ENCODE results near the gene IL36G. TPM values are rescaled to one million over a fixed set of nuclear protein-coding genes. Genes with fewer than 3 reads are reported as not detected.

IL36G gene
- total and polyA plus RNA-seq, 4 donors = 0.12 to 0.26 (median 0.14) TPM; not detected in 1

DNA sequence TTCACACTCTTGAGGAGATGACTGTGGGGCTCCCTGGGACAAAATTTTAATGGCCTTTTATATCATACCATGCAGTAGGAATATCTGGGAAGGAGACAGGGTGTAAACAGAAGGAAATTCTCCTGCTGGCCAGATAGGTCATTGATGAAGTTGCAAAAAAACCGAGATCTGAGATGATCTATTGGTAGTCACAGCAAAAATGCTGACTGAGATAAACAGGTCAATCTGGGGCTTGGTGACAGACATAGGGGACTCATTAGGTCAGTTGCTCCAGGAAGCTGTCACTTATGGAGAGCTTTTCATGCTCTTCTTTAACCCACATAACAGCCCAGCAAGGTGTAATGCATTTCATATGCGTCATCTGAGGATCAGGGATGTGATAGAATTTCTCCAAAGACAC lies 24.9 kb downstream of the IL36G start:
- TF ChIP-seq, protein P1, sequence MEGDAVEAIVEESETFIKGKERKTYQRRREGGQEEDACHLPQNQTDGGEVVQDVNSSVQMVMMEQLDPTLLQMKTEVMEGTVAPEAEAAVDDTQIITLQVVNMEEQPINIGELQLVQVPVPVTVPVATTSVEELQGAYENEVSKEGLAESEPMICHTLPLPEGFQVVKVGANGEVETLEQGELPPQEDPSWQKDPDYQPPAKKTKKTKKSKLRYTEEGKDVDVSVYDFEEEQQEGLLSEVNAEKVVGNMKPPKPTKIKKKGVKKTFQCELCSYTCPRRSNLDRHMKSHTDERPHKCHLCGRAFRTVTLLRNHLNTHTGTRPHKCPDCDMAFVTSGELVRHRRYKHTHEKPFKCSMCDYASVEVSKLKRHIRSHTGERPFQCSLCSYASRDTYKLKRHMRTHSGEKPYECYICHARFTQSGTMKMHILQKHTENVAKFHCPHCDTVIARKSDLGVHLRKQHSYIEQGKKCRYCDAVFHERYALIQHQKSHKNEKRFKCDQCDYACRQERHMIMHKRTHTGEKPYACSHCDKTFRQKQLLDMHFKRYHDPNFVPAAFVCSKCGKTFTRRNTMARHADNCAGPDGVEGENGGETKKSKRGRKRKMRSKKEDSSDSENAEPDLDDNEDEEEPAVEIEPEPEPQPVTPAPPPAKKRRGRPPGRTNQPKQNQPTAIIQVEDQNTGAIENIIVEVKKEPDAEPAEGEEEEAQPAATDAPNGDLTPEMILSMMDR (IDR thresholded peaks at IDR 0.05; ENCODE audit: control extremely low read depth, extremely low read depth) = no peak
- Histone ChIP-seq H3K4me1 (ENCODE audit: control insufficient read depth in 5 of 5, insufficient read depth in 5 of 5, low read length in 5 of 5) (peaks cover 0 to 1% (median 0%) of the 10 kb centered on the region in 5 donors), H3K27ac (ENCODE audit: low read depth in 1 of 2, low read length in 1 of 2) (no peak overlapping the region), H3K9ac (ENCODE audit: insufficient read depth in 1 of 2, low read length in 2 of 2) (no peak overlapping the region), H3K9me3 (ENCODE audit: control insufficient read depth in 4 of 4, insufficient read depth in 3 of 4, low read length in 3 of 4) (peaks cover 0 to 11% (median 3%) of the 10 kb centered on the region in 4 donors), H3K4me3 (no peak overlapping the region), H3K36me3 (ENCODE audit: control insufficient read depth in 4 of 4, insufficient read depth in 4 of 4, low read length in 4 of 4) (no peaks in the 10 kb centered on the region), H3K27me3 (ENCODE audit: control insufficient read depth in 3 of 3, insufficient read depth in 3 of 3, low read length in 2 of 3) (no peaks in the 10 kb centered on the region)
- WGBS, 2 donors = 81 to 86% methylated on average over 2 of the region's 2 CpGs
- DNase-seq (no peak), ATAC-seq (ENCODE audit: insufficient read depth, low FRiP score) (no peak)

DNA sequence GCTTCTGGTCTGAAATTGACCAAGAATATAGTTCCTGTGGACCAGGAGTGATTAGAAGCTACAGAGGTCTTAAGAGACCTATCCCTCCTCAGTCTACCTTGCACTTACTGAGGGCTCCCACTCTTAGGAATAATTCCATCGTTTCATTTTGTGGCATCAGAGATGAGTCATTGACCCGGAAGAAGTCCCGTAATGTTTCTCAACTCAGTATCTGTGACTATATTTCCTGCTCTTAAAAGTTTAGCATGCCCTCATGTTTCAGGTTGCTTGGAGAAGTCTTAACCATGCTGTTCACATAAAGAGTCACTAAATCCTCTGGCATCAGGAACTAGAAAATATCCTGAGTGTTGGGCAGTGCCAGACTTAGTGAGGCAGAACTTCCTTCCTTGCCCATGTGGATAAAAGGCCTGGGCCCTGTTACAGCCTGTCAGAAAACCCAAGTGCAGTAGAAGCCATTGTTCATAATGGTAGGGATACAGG lies 27.3 kb downstream of the IL36G start, which contains the start of gene IL36A:
Gene IL36A (plus strand): TSS at position 430 of the 480 bp plus-strand sequence. CDS start 413 bp downstream, outside the sequence.
- H3K4me1 ChIP-seq (ENCODE audit: control insufficient read depth in 5 of 5, insufficient read depth in 5 of 5, low read length in 5 of 5) = no peaks in the 10 kb centered on the region
- no peak within 1 kb of the TSS for H3K9ac ChIP-seq (ENCODE audit: insufficient read depth in 1 of 2, low read length in 2 of 2)
- 84 to 85% methylated on average over 3 of the region's 3 CpGs for WGBS, 2 donors
- no peak for ATAC-seq (ENCODE audit: insufficient read depth, low FRiP score)
- no peak within 1 kb of the TSS for H3K4me3 ChIP-seq
- H3K27ac ChIP-seq (ENCODE audit: low read depth in 1 of 2, low read length in 1 of 2) = no peak within 1 kb of the TSS
- H3K27me3 ChIP-seq (ENCODE audit: control insufficient read depth in 3 of 3, insufficient read depth in 3 of 3, low read length in 2 of 3) = no peaks in the 10 kb centered on the region
- DNase-seq = no peak
- H3K9me3 ChIP-seq (ENCODE audit: control insufficient read depth in 4 of 4, insufficient read depth in 3 of 4, low read length in 3 of 4) = peaks cover 0 to 8% (median 2%) of the 10 kb centered on the region in 4 donors
- TF ChIP-seq, protein P1 (IDR thresholded peaks at IDR 0.05; ENCODE audit: control extremely low read depth, extremely low read depth) = no peak
- H3K36me3 ChIP-seq (ENCODE audit: control insufficient read depth in 4 of 4, insufficient read depth in 4 of 4, low read length in 4 of 4) = no peaks in the 10 kb centered on the region

DNA sequence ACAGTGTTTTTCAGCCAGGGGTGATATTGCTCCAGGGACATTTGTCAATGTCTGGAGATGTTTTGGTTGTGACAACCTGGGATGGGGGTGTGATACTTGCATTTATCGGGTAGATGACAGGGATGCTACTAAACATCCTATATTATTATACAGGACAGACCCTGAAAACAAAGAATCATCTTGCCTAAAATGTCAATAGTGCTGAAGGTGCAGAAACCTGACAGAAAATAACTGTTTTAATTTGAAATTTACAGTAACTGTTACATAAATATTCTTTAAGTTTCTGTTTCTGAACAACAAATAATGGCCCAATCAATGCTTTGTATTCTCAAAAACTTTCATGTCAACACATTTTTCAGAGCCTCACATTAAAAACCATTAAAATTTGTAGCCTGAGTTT lies 29.4 kb downstream of the IL36G start:
- TF ChIP-seq, protein P1 (IDR thresholded peaks at IDR 0.05; ENCODE audit: control extremely low read depth, extremely low read depth) = no peak
- Histone ChIP-seq H3K9ac (ENCODE audit: insufficient read depth in 1 of 2, low read length in 2 of 2) (no peak overlapping the region), H3K36me3 (ENCODE audit: control insufficient read depth in 4 of 4, insufficient read depth in 4 of 4, low read length in 4 of 4) (no peaks in the 10 kb centered on the region), H3K9me3 (ENCODE audit: control insufficient read depth in 4 of 4, insufficient read depth in 3 of 4, low read length in 3 of 4) (peaks cover 0 to 3% (median 0%) of the 10 kb centered on the region in 4 donors), H3K27ac (ENCODE audit: low read depth in 1 of 2, low read length in 1 of 2) (no peak overlapping the region), H3K4me1 (ENCODE audit: control insufficient read depth in 5 of 5, insufficient read depth in 5 of 5, low read length in 5 of 5) (no peaks in the 10 kb centered on the region), H3K4me3 (no peak overlapping the region), H3K27me3 (ENCODE audit: control insufficient read depth in 3 of 3, insufficient read depth in 3 of 3, low read length in 2 of 3) (no peaks in the 10 kb centered on the region)
- DNase-seq (no peak), ATAC-seq (ENCODE audit: insufficient read depth, low FRiP score) (no peak)
- WGBS, 2 donors = 69 to 80% methylated on average over 1 of the region's 1 CpG

DNA sequence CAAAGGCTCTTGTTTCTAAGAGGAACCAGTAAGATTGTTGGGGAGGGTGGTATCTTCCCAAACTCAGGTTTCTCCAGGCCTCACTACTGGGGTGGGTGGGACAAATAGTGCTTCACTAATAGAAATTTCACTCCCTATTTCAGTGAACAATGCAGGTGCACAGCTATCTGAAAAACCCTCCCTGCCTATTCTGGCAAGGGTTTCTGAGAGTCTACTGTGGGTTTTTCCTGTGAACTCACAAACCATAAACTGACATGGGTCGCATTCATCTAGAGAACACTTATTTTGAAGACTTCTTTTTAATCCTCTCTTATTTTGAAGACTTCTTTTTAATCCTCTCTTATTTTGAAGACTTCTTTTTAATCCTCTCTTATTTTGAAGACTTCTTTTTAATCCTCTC lies 31.8 kb downstream of the IL36G start:
- H3K4me3 ChIP-seq = no peak overlapping the region
- H3K27me3 ChIP-seq (ENCODE audit: control insufficient read depth in 3 of 3, insufficient read depth in 3 of 3, low read length in 2 of 3) = no peaks in the 10 kb centered on the region
- H3K9ac ChIP-seq (ENCODE audit: insufficient read depth in 1 of 2, low read length in 2 of 2) = no peak overlapping the region
- ATAC-seq (ENCODE audit: insufficient read depth, low FRiP score) = no peak
- 72 to 82% methylated on average over 1 of the region's 1 CpG for WGBS, 2 donors
- no peaks in the 10 kb centered on the region for H3K36me3 ChIP-seq (ENCODE audit: control insufficient read depth in 4 of 4, insufficient read depth in 4 of 4, low read length in 4 of 4)
- TF ChIP-seq, protein P1 (IDR thresholded peaks at IDR 0.05; ENCODE audit: control extremely low read depth, extremely low read depth) = no peak
- no peaks in the 10 kb centered on the region for H3K4me1 ChIP-seq (ENCODE audit: control insufficient read depth in 5 of 5, insufficient read depth in 5 of 5, low read length in 5 of 5)
- DNase-seq = no peak
- H3K9me3 ChIP-seq (ENCODE audit: control insufficient read depth in 4 of 4, insufficient read depth in 3 of 4, low read length in 3 of 4) = no peaks in the 10 kb centered on the region
- H3K27ac ChIP-seq (ENCODE audit: low read depth in 1 of 2, low read length in 1 of 2) = no peak overlapping the region
